Measurements from ENCODE around the gene RBP3. TPM values are rescaled to one million over a fixed set of nuclear protein-coding genes. Genes with fewer than 3 reads are reported as not detected.

RBP3 gene
- total RNA-seq, 1 experiment from 2014 or later: not detected

GRCh38 chr10:47362199-47362598 lies 14.0 kb downstream of the RBP3 start:
- Histone ChIP-seq H3K79me2 (ENCODE audit: insufficient read depth, low read length) (no peaks in the 10 kb centered on the region), H3K9me2 (ENCODE audit: insufficient read depth) (no peaks in the 10 kb centered on the region), H3K4me3 (replicated peaks in 1 of 2; ENCODE audit: low read depth in 1 of 2, low read length in 2 of 2) (no peak overlapping the region), H3K36me3 (ENCODE audit: control insufficient read depth in 1 of 2, insufficient read depth in 2 of 2, low read length in 2 of 2) (no peaks in the 10 kb centered on the region), H3K27me3 (ENCODE audit: insufficient read depth, low read length) (no peaks in the 10 kb centered on the region), H3K4me2 (ENCODE audit: low read length) (no peak overlapping the region), H3K9me3 (ENCODE audit: control insufficient read depth in 1 of 2, insufficient read depth in 1 of 2, low read depth in 1 of 2, low read length in 2 of 2) (no peaks in the 10 kb centered on the region), H3K4me1 (ENCODE audit: control insufficient read depth in 1 of 2, insufficient read depth in 2 of 2, low read length in 2 of 2) (peaks cover 0 to 18% of the 10 kb centered on the region in 2 experiments; a peak in 1 of 4 replicates), H3K9ac (ENCODE audit: low read length) (no peak overlapping the region), H2AFZ (ENCODE audit: low read depth, low read length, poor library complexity, severe bottlenecking) (no peak overlapping the region), H3K27ac (ENCODE audit: low read depth, low read length) (no peak overlapping the region), H4K20me1 (ENCODE audit: insufficient read depth) (no peaks in the 10 kb centered on the region)
- TF ChIP-seq ZNF274 (IDR thresholded peaks at IDR 0.05; ENCODE audit: low read depth, low read length) (no peak), ZFX (IDR thresholded peaks at IDR 0.05) (no peak), ELF1 (IDR thresholded peaks at IDR 0.05; ENCODE audit: borderline replicate concordance, low read depth) (no peak), TCF7L2 (IDR thresholded peaks at IDR 0.05; ENCODE audit: borderline replicate concordance, extremely low read depth, insufficient read depth, insufficient read length) (no peak), CEBPB (IDR thresholded peaks at IDR 0.05; ENCODE audit: low read depth) (no peak), SRF (IDR thresholded peaks at IDR 0.05; ENCODE audit: low read depth) (no peak), ZBTB33 (IDR thresholded peaks at IDR 0.05; ENCODE audit: extremely low read depth, insufficient replicate concordance, low read length) (no peak), RAD21 (IDR thresholded peaks at IDR 0.05; ENCODE audit: low read depth) (no peak), JUND (IDR thresholded peaks at IDR 0.05) (no peak), SP1 (IDR thresholded peaks at IDR 0.05; ENCODE audit: low read depth) (no peak), EZH2phosphoT487 (IDR thresholded peaks at IDR 0.05; ENCODE audit: borderline replicate concordance) (no peak)
- TF ChIP-seq, protein P1, sequence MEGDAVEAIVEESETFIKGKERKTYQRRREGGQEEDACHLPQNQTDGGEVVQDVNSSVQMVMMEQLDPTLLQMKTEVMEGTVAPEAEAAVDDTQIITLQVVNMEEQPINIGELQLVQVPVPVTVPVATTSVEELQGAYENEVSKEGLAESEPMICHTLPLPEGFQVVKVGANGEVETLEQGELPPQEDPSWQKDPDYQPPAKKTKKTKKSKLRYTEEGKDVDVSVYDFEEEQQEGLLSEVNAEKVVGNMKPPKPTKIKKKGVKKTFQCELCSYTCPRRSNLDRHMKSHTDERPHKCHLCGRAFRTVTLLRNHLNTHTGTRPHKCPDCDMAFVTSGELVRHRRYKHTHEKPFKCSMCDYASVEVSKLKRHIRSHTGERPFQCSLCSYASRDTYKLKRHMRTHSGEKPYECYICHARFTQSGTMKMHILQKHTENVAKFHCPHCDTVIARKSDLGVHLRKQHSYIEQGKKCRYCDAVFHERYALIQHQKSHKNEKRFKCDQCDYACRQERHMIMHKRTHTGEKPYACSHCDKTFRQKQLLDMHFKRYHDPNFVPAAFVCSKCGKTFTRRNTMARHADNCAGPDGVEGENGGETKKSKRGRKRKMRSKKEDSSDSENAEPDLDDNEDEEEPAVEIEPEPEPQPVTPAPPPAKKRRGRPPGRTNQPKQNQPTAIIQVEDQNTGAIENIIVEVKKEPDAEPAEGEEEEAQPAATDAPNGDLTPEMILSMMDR (IDR thresholded peaks at IDR 0.05 in 2 of 3, conservative IDR thresholded peaks at IDR 0.05 in 1 of 3; ENCODE audit: borderline replicate concordance in 1 of 3, insufficient read depth in 1 of 3, low read depth in 2 of 3, low read length in 2 of 3): no peak
- ChIA-PET CTCF (interaction anchor here (0.7 to 1.9 kb wide), 8 partner anchors 10 to 315 kb away, joined by 3 to 8 read pairs (median 4); partner anchors contain the start of gene ZNF488), POLR2A (no interaction called here), RAD21 (ENCODE audit: low non-redundant PET in 1 of 2, low total read pairs in 2 of 2, uncharacterized antibody in 2 of 2, unreplicated experiment in 2 of 2) (no interaction called here)
- DNase-seq (ENCODE audit: low read depth, low spot score) (no peak), ATAC-seq (no peak)
- BruUV-seq (replicated peaks): no TSS peak
- intact Hi-C loops (cut with micrococcal nuclease): loop anchor here (5.0 kb wide), 1 partner anchor 75 kb away; no protein-coding TSS in a partner anchor
